SIG-M5 treated with dmso at 0.1 percent for 504 hours (cell line): Measurements from ENCODE around the gene ASB15.
"Not testable (repeated sequence)": the region's sequence is repeated elsewhere in the genome, so short reads cannot be mapped to it uniquely, and the experiment has no call there.

Experiments
- DNase-seq: peaks from one replicate; lab custom pipeline; 2025; ENCODE audit not compliant: unreplicated experiment; lab: John Stamatoyannopoulos, UW

ASB15 gene

GRCh38 chr7:123634011-123634573, 32.5 kb downstream of the ASB15 start:
- not testable (repeated sequence) for DNase-seq

- DNase-seq = peak; percentile 5
Measured at GRCh38 chr7:123635551-123636359, 34.1 kb downstream of the ASB15 start.

- DNase-seq = peak; percentile 7
Measured at GRCh38 chr7:123637203-123637602, 35.6 kb downstream of the ASB15 start.

- no peak for DNase-seq
Measured at GRCh38 chr7:123637878-123638277, 36.3 kb downstream of the ASB15 start.

GRCh38 chr7:123639631-123640030, 38.0 kb downstream of the ASB15 start:
- DNase-seq = no peak

- DNase-seq = no peak
Measured at GRCh38 chr7:123640583-123640982, 39.0 kb downstream of the ASB15 start.

- no peak for DNase-seq
Measured at GRCh38 chr7:123641901-123642300, 40.3 kb downstream of the ASB15 start.

GRCh38 chr7:123643495-123644441, 42.1 kb downstream of the ASB15 start:
- no peak for DNase-seq

- no peak for DNase-seq
Measured at GRCh38 chr7:123645516-123645915, 43.9 kb downstream of the ASB15 start.

- no peak for DNase-seq
Measured at GRCh38 chr7:123647106-123647730, 45.6 kb downstream of the ASB15 start.

- DNase-seq = no peak
Measured at GRCh38 chr7:123649964-123650363, 48.3 kb downstream of the ASB15 start.

GRCh38 chr7:123650595-123650994, 49.0 kb downstream of the ASB15 start:
- no peak for DNase-seq

GRCh38 chr7:123652406-123652805, 50.8 kb downstream of the ASB15 start:
- DNase-seq = no peak

- no peak for DNase-seq
Measured at GRCh38 chr7:123653162-123653561, 51.5 kb downstream of the ASB15 start.

GRCh38 chr7:123655614-123656013, 54.0 kb downstream of the ASB15 start, which contains the start of gene LMOD2:
TSS of gene LMOD2 (plus strand) at chr7:123655866. CDS start at chr7:123655964, 98 bp downstream.
- DNase-seq = no peak

- DNase-seq = no peak
Measured at GRCh38 chr7:123656544-123657303, 55.1 kb downstream of the ASB15 start.

GRCh38 chr7:123657304-123657685, 55.7 kb downstream of the ASB15 start:
- no peak for DNase-seq

GRCh38 chr7:123658023-123658422, 56.4 kb downstream of the ASB15 start:
- DNase-seq = no peak

- DNase-seq = no peak
Measured at GRCh38 chr7:123660514-123661354, 59.1 kb downstream of the ASB15 start.
